Parathyroid adenoma (tissue), 2 donors: ENCODE results near the gene FBXO41.
A peak's percentile ranks its signal among the peaks of the same experiment; 100 is the strongest.

ENCODE experiments used
- H2AFZ ChIP-seq: fragments of 300-600 bp; sonication (generic); one replicate; pipeline ENCODE4 v1.7.0; 2017; ENCODE audit warnings: antibody characterized with exemption, mild to moderate bottlenecking
- H3K27ac ChIP-seq: fragments of 300-600 bp; sonication (generic); one replicate; pipeline ENCODE4 v1.7.0; 2017
- H3K27me3 ChIP-seq: fragments of 300-600 bp; sonication (generic); one replicate; pipeline ENCODE4 v1.7.0; 2017; ENCODE audit warnings: low read length; ENCODE audit not compliant: control insufficient read depth, insufficient read depth
- H3K36me3 ChIP-seq: fragments of 300-600 bp; sonication (generic); one replicate; pipeline ENCODE4 v1.7.0; 2017; ENCODE audit warnings: low read length; ENCODE audit not compliant: control insufficient read depth, insufficient read depth
- H3K4me1 ChIP-seq: fragments of 300-600 bp; sonication (generic); one replicate; pipeline ENCODE4 v1.7.0; 2017; ENCODE audit warnings: control low read depth
- H3K4me2 ChIP-seq: fragments of 300-600 bp; sonication (generic); one replicate; pipeline ENCODE4 v1.7.0; 2017; ENCODE audit warnings: low read length
- H3K4me3 ChIP-seq: fragments of 300-600 bp; sonication (generic); one replicate; pipeline ENCODE4 v1.7.0; 2017; ENCODE audit warnings: low read depth, low read length
- H3K79me2 ChIP-seq: fragments of 300-600 bp; sonication (generic); one replicate; pipeline ENCODE4 v1.7.0; 2017; ENCODE audit warnings: control low read depth
- H3K9ac ChIP-seq: fragments of 300-600 bp; sonication (generic); one replicate; pipeline ENCODE4 v1.7.0; 2017; ENCODE audit warnings: mild to moderate bottlenecking
- H3K9me3 ChIP-seq: fragments of 300-600 bp; sonication (generic); one replicate; pipeline ENCODE4 v1.7.0; 2017; ENCODE audit warnings: low read length; ENCODE audit not compliant: control insufficient read depth
- TF ChIP-seq, protein P1 (sequence below): fragments of 300-600 bp; sonication (generic); IDR thresholded peaks from one replicate; pipeline ENCODE4 v1.7.0; 2017; ENCODE audit warnings: antibody characterized with exemption, mild to moderate bottlenecking
- donor health status: primary hyperparathyroidism.

The FBXO41 gene

DNA sequence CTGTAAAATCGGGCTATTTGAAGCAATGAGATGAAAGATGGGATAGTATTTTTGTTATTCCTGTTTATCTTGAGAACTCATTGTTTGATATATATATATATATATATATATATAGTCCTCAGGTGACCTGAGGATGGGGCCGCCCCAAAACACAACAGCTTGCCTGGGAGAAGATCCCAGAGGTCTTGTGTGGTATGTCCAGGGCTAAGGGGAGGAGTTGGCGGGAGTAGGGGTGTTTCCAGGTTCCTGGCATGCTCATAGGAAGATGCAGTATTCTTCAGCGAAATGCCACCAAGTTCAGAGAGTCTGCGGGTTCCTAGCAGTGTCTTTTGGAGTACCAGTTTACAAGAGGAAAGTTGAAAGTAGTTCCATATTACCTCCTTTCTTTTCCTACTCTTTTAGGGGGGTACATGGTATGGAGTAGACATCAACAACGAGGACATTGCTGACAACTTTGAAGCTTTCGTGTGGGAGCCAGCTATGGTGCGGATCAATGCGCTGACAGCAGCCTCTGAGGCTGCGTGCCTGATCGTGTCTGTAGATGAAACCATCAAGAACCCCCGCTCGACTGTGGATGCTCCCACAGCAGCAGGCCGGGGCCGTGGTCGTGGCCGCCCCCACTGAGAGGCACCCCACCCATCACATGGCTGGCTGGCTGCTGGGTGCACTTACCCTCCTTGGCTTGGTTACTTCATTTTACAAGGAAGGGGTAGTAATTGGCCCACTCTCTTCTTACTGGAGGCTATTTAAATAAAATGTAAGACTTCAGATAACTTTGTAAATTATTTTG, 31.8 kb downstream of the FBXO41 start:
- TF ChIP-seq, protein P1, sequence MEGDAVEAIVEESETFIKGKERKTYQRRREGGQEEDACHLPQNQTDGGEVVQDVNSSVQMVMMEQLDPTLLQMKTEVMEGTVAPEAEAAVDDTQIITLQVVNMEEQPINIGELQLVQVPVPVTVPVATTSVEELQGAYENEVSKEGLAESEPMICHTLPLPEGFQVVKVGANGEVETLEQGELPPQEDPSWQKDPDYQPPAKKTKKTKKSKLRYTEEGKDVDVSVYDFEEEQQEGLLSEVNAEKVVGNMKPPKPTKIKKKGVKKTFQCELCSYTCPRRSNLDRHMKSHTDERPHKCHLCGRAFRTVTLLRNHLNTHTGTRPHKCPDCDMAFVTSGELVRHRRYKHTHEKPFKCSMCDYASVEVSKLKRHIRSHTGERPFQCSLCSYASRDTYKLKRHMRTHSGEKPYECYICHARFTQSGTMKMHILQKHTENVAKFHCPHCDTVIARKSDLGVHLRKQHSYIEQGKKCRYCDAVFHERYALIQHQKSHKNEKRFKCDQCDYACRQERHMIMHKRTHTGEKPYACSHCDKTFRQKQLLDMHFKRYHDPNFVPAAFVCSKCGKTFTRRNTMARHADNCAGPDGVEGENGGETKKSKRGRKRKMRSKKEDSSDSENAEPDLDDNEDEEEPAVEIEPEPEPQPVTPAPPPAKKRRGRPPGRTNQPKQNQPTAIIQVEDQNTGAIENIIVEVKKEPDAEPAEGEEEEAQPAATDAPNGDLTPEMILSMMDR: no peak
- H3K4me2 ChIP-seq: no peak overlapping the region
- no peaks in the 10 kb centered on the region for H3K9me3 ChIP-seq
- no peak overlapping the region for H3K27ac ChIP-seq
- no peak overlapping the region for H3K4me3 ChIP-seq
- no peaks in the 10 kb centered on the region for H3K27me3 ChIP-seq
- H3K9ac ChIP-seq: no peak overlapping the region
- H3K79me2 ChIP-seq: no peaks in the 10 kb centered on the region
- no peaks in the 10 kb centered on the region for H3K36me3 ChIP-seq
- H2AFZ ChIP-seq: no peak overlapping the region
- peaks cover 9% of the 10 kb centered on the region for H3K4me1 ChIP-seq

GRCh38 chr2:73250872-73251846, 33.1 kb downstream of the FBXO41 start:
- H3K27ac ChIP-seq: no peak overlapping the region
- H3K36me3 ChIP-seq: no peaks in the 10 kb centered on the region

DNA sequence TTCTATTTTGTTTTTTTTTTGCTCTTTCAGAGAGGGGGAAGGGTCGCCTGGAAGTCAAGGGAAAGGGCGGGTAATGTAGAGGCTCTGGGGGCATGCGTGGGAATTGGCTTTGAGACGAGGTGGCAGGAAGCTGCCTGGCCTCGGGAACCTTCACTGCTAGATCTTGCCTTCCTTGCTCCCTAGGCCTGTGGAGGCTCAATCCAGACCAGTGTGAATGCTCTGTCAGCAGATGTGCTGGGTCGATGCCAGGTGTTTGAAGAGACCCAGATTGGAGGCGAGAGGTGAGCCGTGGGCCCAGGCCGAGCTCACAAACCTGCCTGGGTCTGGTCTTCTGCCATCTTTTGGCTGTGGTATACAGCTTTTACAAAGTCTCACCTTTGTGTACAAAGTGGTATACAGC, 34.6 kb downstream of the FBXO41 start:
- peaks cover 12% of the 10 kb centered on the region for H3K4me1 ChIP-seq
- peak overlapping the region; percentile 13 for H3K27ac ChIP-seq
- H3K27me3 ChIP-seq: no peaks in the 10 kb centered on the region
- H3K9me3 ChIP-seq: no peaks in the 10 kb centered on the region
- TF ChIP-seq, protein P1: no peak
- H2AFZ ChIP-seq: no peak overlapping the region
- H3K4me2 ChIP-seq: no peak overlapping the region
- H3K4me3 ChIP-seq: no peak overlapping the region
- no peaks in the 10 kb centered on the region for H3K36me3 ChIP-seq
- H3K79me2 ChIP-seq: no peaks in the 10 kb centered on the region
- H3K9ac ChIP-seq: no peak overlapping the region

More at GRCh38 chr2:73250872-73251846, 33.1 kb downstream of the FBXO41 start:
- no peaks in the 10 kb centered on the region for H3K79me2 ChIP-seq
- H3K4me3 ChIP-seq: no peak overlapping the region
- peaks cover 12% of the 10 kb centered on the region for H3K4me1 ChIP-seq
- no peak overlapping the region for H3K9ac ChIP-seq
- H3K27me3 ChIP-seq: no peaks in the 10 kb centered on the region
- TF ChIP-seq, protein P1: no peak
- H2AFZ ChIP-seq: no peak overlapping the region
- H3K9me3 ChIP-seq: no peaks in the 10 kb centered on the region
- no peak overlapping the region for H3K4me2 ChIP-seq

GRCh38 chr2:73246850-73247249, 37.4 kb downstream of the FBXO41 start:
- Histone ChIP-seq H3K9ac (no peak overlapping the region), H3K9me3 (no peaks in the 10 kb centered on the region), H3K4me3 (no peak overlapping the region), H3K4me1 (peaks cover 19% of the 10 kb centered on the region), H3K27ac (no peak overlapping the region), H3K36me3 (no peaks in the 10 kb centered on the region), H2AFZ (no peak overlapping the region), H3K27me3 (no peaks in the 10 kb centered on the region), H3K79me2 (no peaks in the 10 kb centered on the region), H3K4me2 (no peak overlapping the region)
- TF ChIP-seq, protein P1: no peak
